Fibroblast of lung (primary cell): Measurements from ENCODE around the gene PEX14. TPM values are rescaled to one million over a fixed set of nuclear protein-coding genes. Genes with fewer than 3 reads are reported as not detected.

Experiments
- DNase-seq, 2 donors: peaks; one replicate each; pipeline versions ENCODE4 v3.0.0 to v3.0.0-alpha.2; 2010; ENCODE audit warnings: low read depth in 2 of 2
- H2AFZ ChIP-seq: 2 replicates; pipeline ENCODE4 v1.5.1; 2012; ENCODE audit warnings: low read length, control low read depth, inconsistent platforms
- H3K27ac ChIP-seq: 2 replicates; pipeline ENCODE4 v1.5.1; 2011; ENCODE audit warnings: low read length, control low read depth; ENCODE audit not compliant: insufficient read depth
- H3K27me3 ChIP-seq: 2 replicates; pipeline ENCODE4 v1.5.1; 2011; ENCODE audit warnings: mild to moderate bottlenecking, low read length; ENCODE audit not compliant: control insufficient read depth, insufficient read depth
- H3K36me3 ChIP-seq: 2 replicates; pipeline ENCODE4 v1.5.1; 2011; ENCODE audit warnings: low read length; ENCODE audit not compliant: control insufficient read depth, insufficient read depth
- H3K4me1 ChIP-seq: 2 replicates; pipeline ENCODE4 v1.5.1; 2011; ENCODE audit warnings: low read length; ENCODE audit not compliant: control insufficient read depth, insufficient read depth; ENCODE audit errors: extremely low read depth
- H3K4me2 ChIP-seq: 2 replicates; pipeline ENCODE4 v1.5.1; 2011; ENCODE audit warnings: low read length, control low read depth; ENCODE audit not compliant: insufficient read depth; ENCODE audit errors: extremely low read depth
- H3K4me3 ChIP-seq, 4 experiments: fragments of 200-600 bp in 1 of 4; sonication (generic) in 1 of 4; replicated peaks in 1 of 4; 2 replicates each; pipeline ENCODE4 v1.5.1; 2011 to 2016; ENCODE audit warnings: low read length in 4 of 4, low read depth in 3 of 4, mild to moderate bottlenecking in 3 of 4, control low read depth in 2 of 4, inconsistent platforms in 1 of 4, mixed read lengths in 1 of 4; ENCODE audit not compliant: insufficient read depth in 1 of 4; ENCODE audit errors: control extremely low read depth in 1 of 4
- H3K79me2 ChIP-seq: 2 replicates; pipeline ENCODE4 v1.5.1; 2012; ENCODE audit warnings: mild to moderate bottlenecking, low read length, inconsistent platforms; ENCODE audit not compliant: control insufficient read depth, insufficient read depth
- H3K9ac ChIP-seq: 2 replicates; pipeline ENCODE4 v1.5.1; 2011; ENCODE audit warnings: mild to moderate bottlenecking, low read length, control low read depth; ENCODE audit not compliant: insufficient read depth
- H3K9me3 ChIP-seq: 2 replicates; pipeline ENCODE4 v1.5.1; 2012; ENCODE audit warnings: low read depth, low read length; ENCODE audit not compliant: control insufficient read depth, insufficient read depth
- H4K20me1 ChIP-seq: 2 replicates; pipeline ENCODE4 v1.5.1; 2011; ENCODE audit warnings: low read length; ENCODE audit not compliant: control insufficient read depth, insufficient read depth; ENCODE audit errors: extremely low read depth
- CTCF ChIP-seq, 2 donors: IDR thresholded peaks in 1 of 2; conservative IDR thresholded peaks in 1 of 2; 1 replicate in 1 of 2; 2 replicates in 1 of 2; pipeline ENCODE4 v1.5.1; 2011 to 2012; ENCODE audit warnings: low read length in 2 of 2, control low read depth in 1 of 2, inconsistent platforms in 1 of 2, low read depth in 1 of 2, mild to moderate bottlenecking in 1 of 2
- EZH2 ChIP-seq: IDR thresholded peaks from 2 replicates; pipeline ENCODE4 v1.5.1; 2012; ENCODE audit warnings: low read length, control low read depth, mild to moderate bottlenecking; ENCODE audit errors: missing control alignments
- polyA plus RNA-seq, 2 donors: library from polyadenylated mRNA; depleted of rRNA in 1 of 2; stranded (reverse) in 1 of 2; unstranded in 1 of 2; fragments of >200 nt; gene quantifications; 2 replicates each; pipeline ENCODE4 v1.2.1, GENCODE V29; 2011 to 2012; ENCODE audit warnings: missing spikeins in 1 of 2
- total RNA-seq: library from RNA; depleted of rRNA; stranded (reverse); fragments of >200 nt; gene quantifications from 2 replicates; pipeline ENCODE4 v1.2.1, GENCODE V29; 2014

Gene PEX14
- total and polyA plus RNA-seq, 2 donors (not counting 1 experiment from before 2014, with no cell fraction given) = 10.3 to 11.4 TPM

- Histone ChIP-seq H4K20me1 (no peaks in the 10 kb centered on the region), H3K4me3 (no peak overlapping the region), H3K9ac (no peak overlapping the region), H3K4me2 (no peak overlapping the region), H3K27ac (no peak overlapping the region), H3K4me1 (no peaks in the 10 kb centered on the region), H3K79me2 (peaks cover 38% of the 10 kb centered on the region), H3K9me3 (no peaks in the 10 kb centered on the region), H3K27me3 (no peaks in the 10 kb centered on the region), H3K36me3 (no peaks in the 10 kb centered on the region), H2AFZ (no peak overlapping the region)
- DNase-seq = no peak
- TF ChIP-seq CTCF (conservative IDR thresholded peaks at IDR 0.05 in 1 of 2, IDR thresholded peaks at IDR 0.05 in 1 of 2; ENCODE audit: low read depth in 1 of 2, low read length in 2 of 2) (no peak), EZH2 (no peak)
Observed at GRCh38 chr1:10479296-10479695, 4.5 kb downstream of the PEX14 start.

GRCh38 chr1:10480614-10481013 is 5.9 kb downstream of the PEX14 start:
- H3K9ac ChIP-seq = no peak overlapping the region
- peaks cover 40% of the 10 kb centered on the region for H3K79me2 ChIP-seq
- H3K36me3 ChIP-seq = no peaks in the 10 kb centered on the region
- no peak overlapping the region for H3K4me3 ChIP-seq
- H3K4me2 ChIP-seq = no peak overlapping the region
- H3K9me3 ChIP-seq = no peaks in the 10 kb centered on the region
- no peaks in the 10 kb centered on the region for H4K20me1 ChIP-seq
- H3K4me1 ChIP-seq = no peaks in the 10 kb centered on the region
- DNase-seq = no peak
- H2AFZ ChIP-seq = no peak overlapping the region
- TF ChIP-seq EZH2 (no peak), CTCF (conservative IDR thresholded peaks at IDR 0.05 in 1 of 2, IDR thresholded peaks at IDR 0.05 in 1 of 2; ENCODE audit: low read depth in 1 of 2, low read length in 2 of 2) (no peak)
- no peaks in the 10 kb centered on the region for H3K27me3 ChIP-seq
- H3K27ac ChIP-seq = no peak overlapping the region

GRCh38 chr1:10484521-10484920 is 9.8 kb downstream of the PEX14 start:
- no peaks in the 10 kb centered on the region for H3K27me3 ChIP-seq
- no peak overlapping the region for H2AFZ ChIP-seq
- H3K79me2 ChIP-seq = peaks cover 24% of the 10 kb centered on the region
- no peaks in the 10 kb centered on the region for H3K9me3 ChIP-seq
- no peak overlapping the region for H3K4me3 ChIP-seq
- H3K9ac ChIP-seq = no peak overlapping the region
- H3K4me2 ChIP-seq = no peak overlapping the region
- no peak overlapping the region for H3K27ac ChIP-seq
- no peaks in the 10 kb centered on the region for H3K4me1 ChIP-seq
- peak in 1 of 2 donors; percentile 12 for DNase-seq
- H3K36me3 ChIP-seq = no peaks in the 10 kb centered on the region
- no peak for TF ChIP-seq CTCF (conservative IDR thresholded peaks at IDR 0.05 in 1 of 2, IDR thresholded peaks at IDR 0.05 in 1 of 2; ENCODE audit: low read depth in 1 of 2, low read length in 2 of 2)
- no peak for TF ChIP-seq EZH2
- H4K20me1 ChIP-seq = no peaks in the 10 kb centered on the region
